HG03103 (cell line): Measurements from ENCODE around the gene HS3ST5.
"Not testable (repeated sequence)": the region's sequence is repeated elsewhere in the genome, so short reads cannot be mapped to it uniquely, and the experiment has no call there.

Source experiments
- ATAC-seq: cut with Tn5 transposase; IDR thresholded peaks from one replicate; pipeline ENCODE4 v1.9.1; 2021; ENCODE audit warnings: low read depth; ENCODE audit not compliant: unreplicated experiment

Gene HS3ST5

GRCh38 chr6:114108119-114109002 is 234.5 kb downstream of the HS3ST5 start:
- peak; percentile 63 for ATAC-seq

GRCh38 chr6:114106020-114106419 is 236.8 kb downstream of the HS3ST5 start:
- ATAC-seq = no peak

- no peak for ATAC-seq
Measured at GRCh38 chr6:114101255-114101654, 241.6 kb downstream of the HS3ST5 start.

GRCh38 chr6:114100215-114100994 is 242.4 kb downstream of the HS3ST5 start:
- no peak for ATAC-seq

- no peak for ATAC-seq
Measured at GRCh38 chr6:114096561-114097172, 246.2 kb downstream of the HS3ST5 start.

- ATAC-seq = no peak
Measured at GRCh38 chr6:114092943-114093342, 249.9 kb downstream of the HS3ST5 start.

- ATAC-seq = no peak
Measured at GRCh38 chr6:114090626-114091025, 252.2 kb downstream of the HS3ST5 start.

GRCh38 chr6:114087496-114087895 is 255.3 kb downstream of the HS3ST5 start:
- no peak for ATAC-seq

GRCh38 chr6:114085211-114085610 is 257.6 kb downstream of the HS3ST5 start:
- ATAC-seq = no peak

GRCh38 chr6:114084327-114084890 is 258.4 kb downstream of the HS3ST5 start:
- ATAC-seq = no peak

GRCh38 chr6:114083251-114083650 is 259.6 kb downstream of the HS3ST5 start:
- no peak for ATAC-seq

- ATAC-seq = no peak
Measured at GRCh38 chr6:114081730-114082129, 261.1 kb downstream of the HS3ST5 start.

- ATAC-seq = no peak
Measured at GRCh38 chr6:114080891-114081510, 261.8 kb downstream of the HS3ST5 start.

- not testable (repeated sequence) for ATAC-seq
Measured at GRCh38 chr6:114080410-114080809, 262.4 kb downstream of the HS3ST5 start.

GRCh38 chr6:114075777-114076176 is 267.0 kb downstream of the HS3ST5 start:
- no peak for ATAC-seq

GRCh38 chr6:114075300-114075699 is 267.5 kb downstream of the HS3ST5 start:
- no peak for ATAC-seq

GRCh38 chr6:114068771-114069170 is 274.1 kb downstream of the HS3ST5 start:
- no peak for ATAC-seq

GRCh38 chr6:114068116-114068515 is 274.7 kb downstream of the HS3ST5 start:
- no peak for ATAC-seq

- ATAC-seq = peak; percentile 51
Measured at GRCh38 chr6:114064862-114065261, 278.0 kb downstream of the HS3ST5 start.

GRCh38 chr6:114063956-114064355 is 278.9 kb downstream of the HS3ST5 start:
- ATAC-seq = no peak
